HepG2 (cell line): ENCODE measurements around the gene RING1. TPM values are rescaled to one million over a fixed set of nuclear protein-coding genes. Genes with fewer than 3 reads are reported as not detected.
A peak's percentile ranks its signal among the peaks of the same experiment; 100 is the strongest.

Experiments
- HHEX ChIP-seq: IDR thresholded peaks from 2 replicates; pipeline ENCODE4 v1.6.1; 2016; ENCODE audit warnings: control low read depth
- REPIN1 ChIP-seq: sonication (generic); formaldehyde crosslinking; IDR thresholded peaks from 2 replicates; pipeline ENCODE4 v1.8.0; 2022; ENCODE audit warnings: missing genetic modification reagents, low read depth, mild to moderate bottlenecking, borderline replicate concordance
- SMAD9 ChIP-seq: sonication (generic); formaldehyde crosslinking; IDR thresholded peaks from 2 replicates; pipeline ENCODE4 v1.5.1; 2020; ENCODE audit warnings: mild to moderate bottlenecking, missing genetic modification reagents
- SMYD3 ChIP-seq: sonication (generic); formaldehyde crosslinking; IDR thresholded peaks from 2 replicates; pipeline ENCODE4 v1.8.1; 2023; ENCODE audit warnings: mild to moderate bottlenecking, missing genetic modification reagents
- ZNF589 ChIP-seq: sonication (generic); formaldehyde crosslinking; conservative IDR thresholded peaks from 2 replicates; pipeline ENCODE4 v1.8.0; 2022; ENCODE audit warnings: mild to moderate bottlenecking, moderate library complexity, missing genetic modification reagents
- ZNF747 ChIP-seq: sonication (generic); formaldehyde crosslinking; IDR thresholded peaks from 2 replicates; pipeline ENCODE4 v1.8.1; 2023; ENCODE audit warnings: missing genetic modification reagents, mild to moderate bottlenecking, borderline replicate concordance
- polyA plus RNA-seq, 8 experiments: library from polyadenylated mRNA; depleted of rRNA in 3 of 8; stranded (reverse) in 7 of 8; unstranded in 1 of 8; fragments of >200 nt; fragmentation: Illumina TruSeq in 4 of 8; extraction: Trizol in 4 of 8; gene quantifications; 2 replicates each; pipeline versions ENCODE4 v1.2.1 to v1.2.3, GENCODE V29; 2011 to 2016; ENCODE audit warnings: low read depth in 4 of 8, missing spikeins in 1 of 8, mixed read lengths in 1 of 8; ENCODE audit not compliant: insufficient read depth in 1 of 8
- total RNA-seq, 5 experiments: library from RNA; depleted of rRNA; stranded (reverse); fragments of >200 nt; fragmentation: Illumina TruSeq; extraction: Trizol; gene quantifications; 2 replicates each; pipeline ENCODE4 v1.2.3, GENCODE V29; 2016; ENCODE audit warnings: low read depth in 1 of 5
- TF ChIP-seq, protein P1 (sequence below): IDR thresholded peaks from 2 replicates; pipeline ENCODE4 v1.6.1; 2016; ENCODE audit warnings: missing biosample characterization, missing genetic modification reagents, low read depth
- TF ChIP-seq, protein P2 (sequence below): sonication (generic); formaldehyde crosslinking; IDR thresholded peaks from 2 replicates; pipeline ENCODE4 v1.4.0; 2020; ENCODE audit warnings: missing genetic modification reagents, low read depth, mild to moderate bottlenecking, borderline replicate concordance
- TF ChIP-seq, protein P3 (sequence below): sonication (generic); formaldehyde crosslinking; IDR thresholded peaks from 2 replicates; pipeline ENCODE4 v1.4.0; 2020; ENCODE audit warnings: missing genetic modification reagents; ENCODE audit errors: not compliant biosample characterization
- TF ChIP-seq, protein P4 (sequence below): IDR thresholded peaks from 2 replicates; pipeline ENCODE4 v1.6.1; 2018; ENCODE audit warnings: missing genetic modification reagents
- TF ChIP-seq, protein P5 (sequence below): sonication (generic); formaldehyde crosslinking; IDR thresholded peaks from 2 replicates; pipeline ENCODE4 v1.5.0; 2020; ENCODE audit warnings: mild to moderate bottlenecking, missing genetic modification reagents
- TF ChIP-seq, protein P6 (sequence below), 2 experiments: sonication (generic) in 1 of 2; formaldehyde crosslinking in 1 of 2; IDR thresholded peaks; 2 replicates each; pipeline versions ENCODE4 v1.4.0 to v1.6.1; 2016 to 2020; ENCODE audit warnings: borderline replicate concordance in 1 of 2, low read depth in 1 of 2, mild to moderate bottlenecking in 1 of 2, missing genetic modification reagents in 1 of 2
- TF ChIP-seq, protein P7 (sequence below): sonication (generic); formaldehyde crosslinking; IDR thresholded peaks from 2 replicates; pipeline ENCODE4 v1.4.0; 2020; ENCODE audit warnings: missing genetic modification reagents

The RING1 gene
- total and polyA plus RNA-seq, 2 of the 13 experiments (the other 11 are each of a cell fraction or from before 2014, with no cell fraction given) = 23.9 to 33.6 TPM

DNA sequence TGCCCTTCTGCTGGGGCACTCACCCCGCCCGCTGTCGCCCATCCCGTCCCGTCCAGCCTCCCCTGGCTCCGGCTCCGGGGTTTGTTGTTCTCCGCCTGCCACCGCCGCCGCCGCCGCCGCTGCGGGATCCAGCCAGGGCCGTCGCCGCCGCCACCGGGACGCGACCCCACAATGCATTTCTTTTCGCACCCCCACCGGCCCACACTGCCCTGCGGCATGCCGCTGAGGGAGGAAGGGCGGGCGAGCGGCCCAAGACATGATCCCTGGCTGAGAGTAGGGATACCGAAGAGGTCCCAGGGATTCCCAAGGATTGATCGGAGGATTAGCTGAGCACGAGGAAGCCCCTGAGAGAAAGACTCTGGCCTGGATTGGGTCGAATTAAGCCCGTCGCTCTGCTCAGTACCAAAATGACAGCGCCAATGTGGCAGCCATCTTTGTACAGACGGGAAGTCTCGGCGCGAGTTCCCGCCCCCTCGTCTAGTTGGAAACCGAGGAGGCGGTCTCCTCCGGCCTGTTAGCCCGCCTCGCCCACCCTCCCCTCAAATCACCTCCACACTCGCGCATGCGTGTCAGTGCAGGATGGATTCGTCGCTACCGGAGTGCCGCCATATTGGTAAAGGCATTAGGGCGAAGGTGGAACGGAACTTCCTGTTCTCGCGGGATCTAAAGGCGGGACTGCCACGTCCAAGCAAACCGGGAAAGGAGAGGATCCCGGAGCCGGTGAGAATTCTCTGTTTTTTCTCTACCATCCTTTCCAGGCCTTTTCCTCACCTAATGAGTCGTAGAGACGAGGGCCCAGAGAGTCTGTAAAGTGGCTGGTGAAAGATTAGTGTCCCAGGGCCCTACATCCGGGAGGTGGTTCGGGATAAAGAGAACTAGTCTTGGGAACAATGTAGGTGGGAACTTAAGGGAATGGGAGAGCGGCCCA is 7.8 kb upstream of the RING1 start, which contains the start of the genes RXRB and SLC39A7 (continued):
- TF ChIP-seq, protein P1, sequence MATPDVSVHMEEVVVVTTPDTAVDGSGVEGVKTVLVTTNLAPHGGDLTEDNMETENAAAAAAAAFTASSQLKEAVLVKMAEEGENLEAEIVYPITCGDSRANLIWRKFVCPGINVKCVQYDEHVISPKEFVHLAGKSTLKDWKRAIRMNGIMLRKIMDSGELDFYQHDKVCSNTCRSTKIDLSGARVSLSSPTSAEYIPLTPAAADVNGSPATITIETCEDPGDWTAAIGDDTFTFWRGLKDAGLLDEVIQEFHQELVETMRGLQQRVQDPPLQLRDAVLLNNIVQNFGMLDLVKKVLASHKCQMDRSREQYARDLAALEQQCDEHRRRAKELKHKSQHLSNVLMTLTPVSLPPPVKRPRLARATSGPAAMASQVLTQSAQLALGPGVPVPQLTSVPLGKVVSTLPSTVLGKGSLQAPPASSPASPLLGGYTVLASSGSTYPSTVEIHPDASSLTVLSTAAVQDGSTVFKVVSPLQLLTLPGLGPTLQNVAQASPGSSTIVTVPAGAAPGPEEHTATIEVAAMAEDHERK = 0 out of 2 replicates have a peak, but pooled peaks have one; percentile 41
- TF ChIP-seq HHEX (0 out of 2 replicates have a peak, but pooled peaks have one; percentile 25), ZNF747 (peak; percentile 76; the same call in 1 of the 2 replicates), SMYD3 (no peak), ZNF589 (peak; percentile 61; the same call in 1 of the 2 replicates), REPIN1 (CRISPR knock-in tag) (peak; percentile 78; the same call in 1 of the 2 replicates), SMAD9 (CRISPR knock-in tag) (no peak; the same call in 1 of the 2 replicates)
- TF ChIP-seq, protein P2, sequence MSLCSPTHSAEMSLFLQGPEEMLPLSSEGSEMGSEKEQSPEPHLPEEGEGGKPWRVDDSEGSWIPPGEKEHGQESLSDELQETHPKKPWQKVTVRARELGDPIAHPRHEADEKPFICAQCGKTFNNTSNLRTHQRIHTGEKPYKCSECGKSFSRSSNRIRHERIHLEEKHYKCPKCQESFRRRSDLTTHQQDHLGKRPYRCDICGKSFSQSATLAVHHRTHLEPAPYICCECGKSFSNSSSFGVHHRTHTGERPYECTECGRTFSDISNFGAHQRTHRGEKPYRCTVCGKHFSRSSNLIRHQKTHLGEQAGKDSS = peak; percentile 70
- TF ChIP-seq, protein P3, sequence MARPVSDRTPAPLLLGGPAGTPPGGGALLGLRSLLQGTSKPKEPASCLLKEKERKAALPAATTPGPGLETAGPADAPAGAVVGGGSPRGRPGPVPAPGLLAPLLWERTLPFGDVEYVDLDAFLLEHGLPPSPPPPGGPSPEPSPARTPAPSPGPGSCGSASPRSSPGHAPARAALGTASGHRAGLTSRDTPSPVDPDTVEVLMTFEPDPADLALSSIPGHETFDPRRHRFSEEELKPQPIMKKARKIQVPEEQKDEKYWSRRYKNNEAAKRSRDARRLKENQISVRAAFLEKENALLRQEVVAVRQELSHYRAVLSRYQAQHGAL (CRISPR knock-in tag) = peak; percentile 51
- TF ChIP-seq, protein P4, sequence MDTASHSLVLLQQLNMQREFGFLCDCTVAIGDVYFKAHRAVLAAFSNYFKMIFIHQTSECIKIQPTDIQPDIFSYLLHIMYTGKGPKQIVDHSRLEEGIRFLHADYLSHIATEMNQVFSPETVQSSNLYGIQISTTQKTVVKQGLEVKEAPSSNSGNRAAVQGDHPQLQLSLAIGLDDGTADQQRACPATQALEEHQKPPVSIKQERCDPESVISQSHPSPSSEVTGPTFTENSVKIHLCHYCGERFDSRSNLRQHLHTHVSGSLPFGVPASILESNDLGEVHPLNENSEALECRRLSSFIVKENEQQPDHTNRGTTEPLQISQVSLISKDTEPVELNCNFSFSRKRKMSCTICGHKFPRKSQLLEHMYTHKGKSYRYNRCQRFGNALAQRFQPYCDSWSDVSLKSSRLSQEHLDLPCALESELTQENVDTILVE = peak; percentile 99
- TF ChIP-seq, protein P5, sequence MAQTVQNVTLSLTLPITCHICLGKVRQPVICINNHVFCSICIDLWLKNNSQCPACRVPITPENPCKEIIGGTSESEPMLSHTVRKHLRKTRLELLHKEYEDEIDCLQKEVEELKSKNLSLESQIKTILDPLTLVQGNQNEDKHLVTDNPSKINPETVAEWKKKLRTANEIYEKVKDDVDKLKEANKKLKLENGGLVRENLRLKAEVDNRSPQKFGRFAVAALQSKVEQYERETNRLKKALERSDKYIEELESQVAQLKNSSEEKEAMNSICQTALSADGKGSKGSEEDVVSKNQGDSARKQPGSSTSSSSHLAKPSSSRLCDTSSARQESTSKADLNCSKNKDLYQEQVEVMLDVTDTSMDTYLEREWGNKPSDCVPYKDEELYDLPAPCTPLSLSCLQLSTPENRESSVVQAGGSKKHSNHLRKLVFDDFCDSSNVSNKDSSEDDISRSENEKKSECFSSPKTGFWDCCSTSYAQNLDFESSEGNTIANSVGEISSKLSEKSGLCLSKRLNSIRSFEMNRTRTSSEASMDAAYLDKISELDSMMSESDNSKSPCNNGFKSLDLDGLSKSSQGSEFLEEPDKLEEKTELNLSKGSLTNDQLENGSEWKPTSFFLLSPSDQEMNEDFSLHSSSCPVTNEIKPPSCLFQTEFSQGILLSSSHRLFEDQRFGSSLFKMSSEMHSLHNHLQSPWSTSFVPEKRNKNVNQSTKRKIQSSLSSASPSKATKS (CRISPR knock-in tag) = no peak
- TF ChIP-seq, protein P6, sequence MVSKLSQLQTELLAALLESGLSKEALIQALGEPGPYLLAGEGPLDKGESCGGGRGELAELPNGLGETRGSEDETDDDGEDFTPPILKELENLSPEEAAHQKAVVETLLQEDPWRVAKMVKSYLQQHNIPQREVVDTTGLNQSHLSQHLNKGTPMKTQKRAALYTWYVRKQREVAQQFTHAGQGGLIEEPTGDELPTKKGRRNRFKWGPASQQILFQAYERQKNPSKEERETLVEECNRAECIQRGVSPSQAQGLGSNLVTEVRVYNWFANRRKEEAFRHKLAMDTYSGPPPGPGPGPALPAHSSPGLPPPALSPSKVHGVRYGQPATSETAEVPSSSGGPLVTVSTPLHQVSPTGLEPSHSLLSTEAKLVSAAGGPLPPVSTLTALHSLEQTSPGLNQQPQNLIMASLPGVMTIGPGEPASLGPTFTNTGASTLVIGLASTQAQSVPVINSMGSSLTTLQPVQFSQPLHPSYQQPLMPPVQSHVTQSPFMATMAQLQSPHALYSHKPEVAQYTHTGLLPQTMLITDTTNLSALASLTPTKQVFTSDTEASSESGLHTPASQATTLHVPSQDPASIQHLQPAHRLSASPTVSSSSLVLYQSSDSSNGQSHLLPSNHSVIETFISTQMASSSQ (IDR thresholded peaks at IDR 0.05; ENCODE audit: low read depth) = no peak
- TF ChIP-seq, protein P6 (CRISPR knock-in tag; IDR thresholded peaks at IDR 0.05; ENCODE audit: borderline replicate concordance) = peak; percentile 65; the same call in 1 of the 2 replicates
- TF ChIP-seq, protein P7, sequence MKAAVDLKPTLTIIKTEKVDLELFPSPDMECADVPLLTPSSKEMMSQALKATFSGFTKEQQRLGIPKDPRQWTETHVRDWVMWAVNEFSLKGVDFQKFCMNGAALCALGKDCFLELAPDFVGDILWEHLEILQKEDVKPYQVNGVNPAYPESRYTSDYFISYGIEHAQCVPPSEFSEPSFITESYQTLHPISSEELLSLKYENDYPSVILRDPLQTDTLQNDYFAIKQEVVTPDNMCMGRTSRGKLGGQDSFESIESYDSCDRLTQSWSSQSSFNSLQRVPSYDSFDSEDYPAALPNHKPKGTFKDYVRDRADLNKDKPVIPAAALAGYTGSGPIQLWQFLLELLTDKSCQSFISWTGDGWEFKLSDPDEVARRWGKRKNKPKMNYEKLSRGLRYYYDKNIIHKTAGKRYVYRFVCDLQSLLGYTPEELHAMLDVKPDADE (CRISPR knock-in tag) = no peak
